Common myeloid progenitor, CD34-positive (primary cell): Measurements from ENCODE around the gene HOXB8.

Experiments
- CTCF ChIA-PET: fragments of 350-600 bp; sonication (Branson Sonifier 250); formaldehyde crosslinking; loops from one replicate; lab custom pipeline; 2021; ENCODE audit warnings: antibody characterized with exemption; lab: Charles Lee
- POLR2A ChIA-PET: fragments of 350-600 bp; sonication (Branson Sonifier 250); formaldehyde crosslinking; loops from one replicate; lab custom pipeline; 2021; ENCODE audit warnings: antibody characterized with exemption; lab: Charles Lee
- DNase-seq, 3 donors: peaks; one replicate each; pipeline versions ENCODE4 v3.0.0 to v3.0.0-alpha.2; 2013
- H3K27ac ChIP-seq, 2 experiments: 1 replicate in 1 of 2; 2 replicates in 1 of 2; pipeline ENCODE4 v1.7.0; 2013; ENCODE audit warnings: inconsistent platforms in 2 of 2, low read length in 2 of 2, mild to moderate bottlenecking in 2 of 2, low read depth in 1 of 2, moderate library complexity in 1 of 2; ENCODE audit not compliant: severe bottlenecking in 2 of 2, insufficient read depth in 1 of 2, poor library complexity in 1 of 2
- H3K27me3 ChIP-seq, 5 experiments: replicated peaks in 2 of 5; 1 replicate in 3 of 5; 2 replicates in 2 of 5; pipeline versions ENCODE4 v1.6.1 to v1.7.0; 2013; ENCODE audit warnings: low read length in 4 of 5, mild to moderate bottlenecking in 2 of 5, moderate library complexity in 2 of 5, inconsistent platforms in 1 of 5; ENCODE audit not compliant: insufficient read depth in 5 of 5, control insufficient read depth in 4 of 5
- H3K36me3 ChIP-seq, 4 experiments: 1 replicate in 2 of 4; 2 replicates in 2 of 4; pipeline versions ENCODE4 v1.6.1 to v1.7.0; 2013; ENCODE audit warnings: low read length in 3 of 4, control low read depth in 1 of 4, mild to moderate bottlenecking in 1 of 4; ENCODE audit not compliant: control insufficient read depth in 4 of 4, insufficient read depth in 4 of 4
- H3K4me1 ChIP-seq, 4 experiments: 1 replicate in 3 of 4; 2 replicates in 1 of 4; pipeline versions ENCODE4 v1.6.1 to v1.7.1; 2013; ENCODE audit warnings: low read length in 3 of 4, mild to moderate bottlenecking in 3 of 4, control low read depth in 1 of 4, inconsistent platforms in 1 of 4, moderate library complexity in 1 of 4; ENCODE audit not compliant: control insufficient read depth in 4 of 4, insufficient read depth in 4 of 4; ENCODE audit errors: control extremely low read depth in 1 of 4
- H3K4me3 ChIP-seq, 7 experiments: 1 replicate in 4 of 7; 2 replicates in 3 of 7; pipeline versions ENCODE4 v1.5.1 to v1.7.0; 2013; ENCODE audit warnings: mild to moderate bottlenecking in 7 of 7, low read length in 6 of 7, moderate library complexity in 6 of 7, inconsistent platforms in 2 of 7, low read depth in 2 of 7, control low read depth in 1 of 7; ENCODE audit not compliant: insufficient read depth in 4 of 7, control insufficient read depth in 1 of 7; ENCODE audit errors: extremely low read depth in 1 of 7
- H3K9me3 ChIP-seq, 5 experiments: 1 replicate in 4 of 5; 2 replicates in 1 of 5; pipeline versions ENCODE4 v1.6.1 to v1.7.1; 2013; ENCODE audit warnings: low read length in 4 of 5, mild to moderate bottlenecking in 2 of 5, inconsistent platforms in 1 of 5, low read depth in 1 of 5, moderate library complexity in 1 of 5; ENCODE audit not compliant: control insufficient read depth in 4 of 5, insufficient read depth in 2 of 5; ENCODE audit errors: control extremely low read depth in 1 of 5
- WGBS: methylation state at CpG from one replicate; pipeline ENCODE4 v1.1.5; 2013; ENCODE audit not compliant: insufficient coverage; 5-methylcytosine and 5-hydroxymethylcytosine counted together

HOXB8 gene

GRCh38 chr17:48627118-48627597 lies 12.1 kb upstream of the HOXB8 start:
- CTCF ChIA-PET, result interaction anchor here (0.5 to 2.8 kb wide), 4 partner anchors 9 to 592 kb away, joined by 4 to 27 read pairs (median 6); partner anchors contain the start of gene HOXB8
- WGBS, result 55% methylated on average over 4 of the region's 5 CpGs
- Histone ChIP-seq H3K27ac (peak overlapping the region in 1 of 2 experiments; percentile 76), H3K36me3 (no peaks in the 10 kb centered on the region), H3K4me1 (peaks cover 0 to 28% (median 24%) of the 10 kb centered on the region in 4 experiments), H3K27me3 (peaks cover 18 to 99% (median 60%) of the 10 kb centered on the region in 5 experiments), H3K9me3 (no peaks in the 10 kb centered on the region), H3K4me3 (peak overlapping the region in 2 of 7 experiments; percentile 11 to 31)
- DNase-seq, result no peak
- POLR2A ChIA-PET, result interaction anchor here (0.7 kb wide), 1 partner anchor 519 kb away, joined by 3 read pairs; no protein-coding TSS in a partner anchor

GRCh38 chr17:48626245-48627117 lies 11.4 kb upstream of the HOXB8 start, which contains the start of gene HOXB9:
TSS of gene HOXB9 (minus strand) at chr17:48626358. CDS start at chr17:48626269, 89 bp downstream.
- no peaks in the 10 kb centered on the region for H3K36me3 ChIP-seq
- peaks cover 0 to 28% (median 24%) of the 10 kb centered on the region in 4 experiments for H3K4me1 ChIP-seq
- ChIA-PET POLR2A (interaction anchor here (1.0 kb wide), 1 partner anchor 10 kb away, joined by 3 read pairs; no protein-coding TSS in a partner anchor), CTCF (interaction anchor here (0.5 to 2.8 kb wide), 8 partner anchors 10 to 591 kb away, joined by 3 to 27 read pairs (median 4); partner anchors contain the start of gene HOXB8)
- peak within 1 kb of the TSS in 1 of 2 experiments; percentile 79 for H3K27ac ChIP-seq
- H3K4me3 ChIP-seq, result peak within 1 kb of the TSS; percentile 15 to 73 (median 57)
- DNase-seq, result peak; percentile 70 to 87 (median 86)
- peaks cover 18 to 99% (median 60%) of the 10 kb centered on the region in 5 experiments for H3K27me3 ChIP-seq
- 8% methylated on average over 18 of the region's 50 CpGs for WGBS
- H3K9me3 ChIP-seq, result no peaks in the 10 kb centered on the region

DNA sequence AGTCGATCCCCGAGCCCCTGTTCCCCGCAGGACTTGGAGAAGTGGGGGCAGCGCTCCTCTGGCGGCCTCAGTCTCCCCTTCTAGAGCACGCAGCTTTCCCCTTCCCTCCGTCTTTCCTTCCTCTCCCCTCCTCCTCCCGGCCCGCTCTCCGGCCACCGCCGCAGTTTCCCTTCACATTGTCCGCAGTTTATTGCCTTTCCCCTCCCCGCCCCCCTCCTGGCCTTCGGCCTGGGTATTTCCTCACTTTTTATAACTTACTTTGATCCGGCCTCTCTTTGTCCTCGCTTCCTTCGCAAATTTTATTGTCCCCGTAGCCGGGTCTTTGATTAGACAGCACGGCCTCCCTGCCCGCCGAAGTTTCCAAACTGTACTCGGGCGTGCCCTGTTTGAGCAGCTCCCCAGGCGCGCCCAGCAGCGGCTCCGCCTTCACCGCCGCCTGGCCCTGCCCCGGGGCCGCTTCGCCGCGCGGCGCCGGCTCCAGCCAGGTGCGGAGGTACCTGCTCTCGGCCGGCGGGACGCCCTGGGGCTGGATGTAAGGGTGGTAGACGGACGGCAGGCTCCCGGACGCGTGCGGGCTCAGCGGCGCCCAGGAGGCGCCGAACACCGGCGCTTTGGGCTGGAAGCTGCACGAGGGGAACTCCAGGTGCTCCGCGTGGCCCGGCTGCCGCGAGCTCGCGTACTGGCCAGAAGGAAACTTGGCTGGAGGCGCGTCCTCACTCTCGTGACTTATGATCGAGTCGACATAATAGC lies 10.6 kb upstream of the HOXB8 start:
- Histone ChIP-seq H3K27me3 (peaks cover 18 to 99% (median 64%) of the 10 kb centered on the region in 5 experiments), H3K27ac (peak overlapping the region in 1 of 2 experiments; percentile 79), H3K4me1 (peaks cover 0 to 28% (median 24%) of the 10 kb centered on the region in 4 experiments), H3K36me3 (no peaks in the 10 kb centered on the region), H3K9me3 (no peaks in the 10 kb centered on the region), H3K4me3 (peak overlapping the region; percentile 15 to 73 (median 57))
- peak in 2 of 3 donors; percentile 60 to 72 for DNase-seq
- CTCF ChIA-PET, result interaction anchor here (0.8 to 2.8 kb wide), 9 partner anchors 10 to 317 kb away, joined by 3 to 27 read pairs (median 4); partner anchors contain the start of gene HOXB8
- POLR2A ChIA-PET, result interaction anchor here (0.7 to 1.0 kb wide), 2 partner anchors 11 to 365 kb away, joined by 3 read pairs; no protein-coding TSS in a partner anchor
- 0% methylated on average over 57 of the region's 69 CpGs for WGBS

- Histone ChIP-seq H3K36me3 (no peaks in the 10 kb centered on the region), H3K9me3 (no peaks in the 10 kb centered on the region), H3K4me1 (peaks cover 0 to 28% (median 24%) of the 10 kb centered on the region in 4 experiments), H3K27me3 (peaks cover 12 to 99% (median 62%) of the 10 kb centered on the region in 5 experiments), H3K27ac (peak overlapping the region in 1 of 2 experiments; percentile 79), H3K4me3 (peak overlapping the region; percentile 15 to 73 (median 57))
- 3% methylated on average over 43 of the region's 66 CpGs for WGBS
- peak; percentile 50 to 76 (median 72) for DNase-seq
- ChIA-PET CTCF (interaction anchor here (0.8 to 3.0 kb wide), 13 partner anchors 9 to 316 kb away, joined by 3 to 27 read pairs (median 4); partner anchors contain the start of gene HOXB8), POLR2A (interaction anchor here (0.7 kb wide), 1 partner anchor 364 kb away, joined by 3 read pairs; no protein-coding TSS in a partner anchor)
Measured at GRCh38 chr17:48624544-48625494, 9.7 kb upstream of the HOXB8 start.

DNA sequence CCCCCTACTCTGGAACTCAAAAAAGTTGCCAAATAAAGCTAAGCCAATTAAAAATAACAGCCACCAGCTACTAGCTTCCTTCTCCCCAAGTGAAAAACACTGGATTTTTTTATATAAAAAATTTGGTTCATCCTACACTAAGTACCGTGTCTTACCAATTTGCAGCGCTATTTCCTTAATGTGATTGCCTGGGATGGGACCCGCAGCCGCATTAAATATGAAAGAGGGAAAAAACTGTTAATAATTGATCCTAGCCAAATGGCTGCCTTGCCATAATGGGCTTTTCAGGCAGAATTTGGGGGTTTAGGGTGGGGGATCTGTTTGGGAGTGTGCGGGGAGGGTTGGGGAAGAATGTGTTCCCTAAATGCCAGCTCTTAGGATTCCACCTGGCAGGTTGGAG lies 9.0 kb upstream of the HOXB8 start:
- ChIA-PET POLR2A (no interaction called here), CTCF (interaction anchor here (0.8 to 3.0 kb wide), 6 partner anchors 8 to 82 kb away, joined by 3 to 14 read pairs (median 6); partner anchors contain the start of gene HOXB8)
- Histone ChIP-seq H3K27me3 (peaks cover 10 to 99% (median 58%) of the 10 kb centered on the region in 5 experiments), H3K4me1 (peaks cover 0 to 33% (median 28%) of the 10 kb centered on the region in 4 experiments), H3K27ac (peak overlapping the region in 1 of 2 experiments; percentile 79), H3K36me3 (no peaks in the 10 kb centered on the region), H3K9me3 (no peaks in the 10 kb centered on the region), H3K4me3 (no peak overlapping the region)
- WGBS, result 87% methylated on average over 4 of the region's 5 CpGs
- no peak for DNase-seq
